Liver (tissue), 9 donors: ENCODE data around the gene SLC39A13. TPM values are rescaled to one million over a fixed set of nuclear protein-coding genes. Genes with fewer than 3 reads are reported as not detected.

Experiments used
- DNase-seq: peaks from one replicate; pipeline ENCODE4 v3.0.0-alpha.2; 2017; ENCODE audit warnings: low spot score
- H3K27ac ChIP-seq, 2 donors: one replicate each; pipeline ENCODE4 v1.7.0; 2013; ENCODE audit warnings: inconsistent platforms in 2 of 2, low read length in 2 of 2, control low read depth in 1 of 2, low read depth in 1 of 2, mild to moderate bottlenecking in 1 of 2
- H3K27me3 ChIP-seq, 4 donors: one replicate each; pipeline versions ENCODE4 v1.6.1 to v1.7.0; 2013; ENCODE audit warnings: low read length in 3 of 4, inconsistent platforms in 1 of 4, mild to moderate bottlenecking in 1 of 4, moderate library complexity in 1 of 4; ENCODE audit not compliant: control insufficient read depth in 4 of 4, insufficient read depth in 4 of 4
- H3K36me3 ChIP-seq, 4 donors: one replicate each; pipeline versions ENCODE4 v1.6.1 to v1.7.0; 2013; ENCODE audit warnings: low read length in 3 of 4, mild to moderate bottlenecking in 3 of 4, low read depth in 1 of 4, moderate library complexity in 1 of 4; ENCODE audit not compliant: control insufficient read depth in 4 of 4, insufficient read depth in 3 of 4
- H3K4me1 ChIP-seq, 4 donors: one replicate each; pipeline versions ENCODE4 v1.6.1 to v1.7.0; 2013; ENCODE audit warnings: low read length in 3 of 4, mild to moderate bottlenecking in 3 of 4, moderate library complexity in 1 of 4; ENCODE audit not compliant: control insufficient read depth in 4 of 4, insufficient read depth in 4 of 4
- H3K4me3 ChIP-seq, 3 donors: one replicate each; pipeline versions ENCODE4 v1.6.1 to v1.7.0; 2013; ENCODE audit warnings: low read length in 3 of 3, control low read depth in 1 of 3, low read depth in 1 of 3, mild to moderate bottlenecking in 1 of 3
- H3K9ac ChIP-seq, 2 donors: one replicate each; pipeline ENCODE4 v1.7.0; 2013; ENCODE audit warnings: low read length in 2 of 2, mild to moderate bottlenecking in 2 of 2, moderate library complexity in 2 of 2, control low read depth in 1 of 2, low read depth in 1 of 2
- H3K9me3 ChIP-seq, 4 donors: one replicate each; pipeline versions ENCODE4 v1.6.1 to v1.7.0; 2013; ENCODE audit warnings: low read length in 3 of 4; ENCODE audit not compliant: control insufficient read depth in 4 of 4
- GABPA ChIP-seq, 2 donors: IDR thresholded peaks in 1 of 2; conservative IDR thresholded peaks in 1 of 2; 2 replicates each; pipeline ENCODE4 v1.6.1; 2016; ENCODE audit warnings: antibody characterized with exemption in 2 of 2, mild to moderate bottlenecking in 1 of 2, moderate library complexity in 1 of 2
- HNF4A ChIP-seq, 2 donors: conservative IDR thresholded peaks; 2 replicates each; pipeline ENCODE4 v1.6.1; 2016; ENCODE audit warnings: antibody characterized with exemption in 2 of 2, mild to moderate bottlenecking in 2 of 2
- HNF4G ChIP-seq: IDR thresholded peaks from 2 replicates; pipeline ENCODE4 v1.6.1; 2016; ENCODE audit warnings: antibody characterized with exemption
- JUND ChIP-seq, 2 donors: IDR thresholded peaks; 2 replicates each; pipeline ENCODE4 v1.6.1; 2016; ENCODE audit warnings: antibody characterized with exemption in 2 of 2
- RAD21 ChIP-seq, 2 donors: IDR thresholded peaks; 2 replicates each; pipeline ENCODE4 v1.6.1; 2016; ENCODE audit warnings: antibody characterized with exemption in 2 of 2, mild to moderate bottlenecking in 2 of 2
- RXRA ChIP-seq, 2 donors: IDR thresholded peaks; 2 replicates each; pipeline ENCODE4 v1.6.1; 2017 to 2018; ENCODE audit warnings: antibody characterized with exemption in 2 of 2, mild to moderate bottlenecking in 1 of 2
- SP1 ChIP-seq: IDR thresholded peaks from 2 replicates; pipeline ENCODE4 v1.6.1; 2018; ENCODE audit warnings: antibody characterized with exemption, mild to moderate bottlenecking
- TAF1 ChIP-seq: conservative IDR thresholded peaks from 2 replicates; pipeline ENCODE4 v1.6.1; 2016; ENCODE audit warnings: antibody characterized with exemption, mild to moderate bottlenecking
- YY1 ChIP-seq: IDR thresholded peaks from 2 replicates; pipeline ENCODE4 v1.6.1; 2016; ENCODE audit warnings: antibody characterized with exemption, mild to moderate bottlenecking
- WGBS: extraction: QIAGEN DNeasy Blood & Tissue Kit; methylation state at CpG from one replicate; pipeline ENCODE4 v1.1.7; 2013; 5-methylcytosine and 5-hydroxymethylcytosine counted together
- polyA plus RNA-seq, 2 donors: library from polyadenylated mRNA; stranded (reverse) in 1 of 2; unstranded in 1 of 2; fragments of 200-250 nt in 1 of 2; fragments of >200 nt in 1 of 2; fragmentation: Nextera tagmentation in 1 of 2; extraction: Ambion mirVana in 1 of 2; gene quantifications; one replicate each; pipeline versions ENCODE4 v1.2.1 to v1.2.3, GENCODE V29; 2013 to 2015
- total RNA-seq, 2 donors: library from RNA; depleted of rRNA; stranded (reverse); fragments of >200 nt; gene quantifications; one replicate each; pipeline ENCODE4 v1.2.3, GENCODE V29; 2014
- TF ChIP-seq, protein P1 (sequence below): IDR thresholded peaks from 2 replicates; pipeline ENCODE4 v1.6.1; 2016; ENCODE audit warnings: antibody characterized with exemption, mild to moderate bottlenecking
- TF ChIP-seq, protein P2 (sequence below): IDR thresholded peaks from 2 replicates; pipeline ENCODE4 v1.6.1; 2016; ENCODE audit warnings: antibody characterized with exemption
- TF ChIP-seq, protein P3 (sequence below): IDR thresholded peaks from 2 replicates; pipeline ENCODE4 v1.6.1; 2016; ENCODE audit warnings: antibody characterized with exemption
- TF ChIP-seq, protein P4 (sequence below): IDR thresholded peaks from 2 replicates; pipeline ENCODE4 v1.6.1; 2016; ENCODE audit warnings: antibody characterized with exemption
- donor health status: healthy.
- donor health status: healthy.
- donor health status: healthy.
- donor health status: healthy.
- donor health status: healthy.

SLC39A13 gene
- total and polyA plus RNA-seq, 4 donors: 8.2 to 17.5 (median 10.7) TPM

DNA sequence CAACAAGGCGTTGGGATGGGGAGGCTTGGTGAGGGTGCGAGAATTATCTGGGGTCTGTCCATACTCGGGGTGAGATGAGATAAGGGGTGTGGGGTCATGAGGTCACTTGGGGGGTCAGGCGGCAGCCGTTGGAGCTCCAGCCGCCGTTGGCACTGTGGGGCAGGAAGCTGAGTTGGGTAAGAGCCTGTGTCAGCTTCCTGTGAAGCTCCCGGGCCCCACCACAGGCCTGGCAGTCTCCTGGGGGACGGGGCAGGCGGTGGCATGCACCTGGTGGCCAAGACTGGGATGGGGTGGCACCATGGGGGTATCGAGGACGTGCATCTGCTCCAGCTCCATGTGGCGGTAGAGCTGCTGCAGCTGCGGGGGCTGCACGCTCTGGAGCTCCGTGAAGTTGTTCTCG lies 48.8 kb upstream of the SLC39A13 start:
- DNase-seq: no peak
- Histone ChIP-seq H3K9me3 (no peaks in the 10 kb centered on the region), H3K36me3 (no peaks in the 10 kb centered on the region), H3K4me3 (no peak overlapping the region), H3K4me1 (peaks cover 0 to 6% (median 0%) of the 10 kb centered on the region in 4 donors), H3K27me3 (no peaks in the 10 kb centered on the region), H3K27ac (no peak overlapping the region), H3K9ac (no peak overlapping the region)
- TF ChIP-seq HNF4A (conservative IDR thresholded peaks at IDR 0.05): no peak
- TF ChIP-seq RXRA (IDR thresholded peaks at IDR 0.05): no peak
- TF ChIP-seq, protein P1, sequence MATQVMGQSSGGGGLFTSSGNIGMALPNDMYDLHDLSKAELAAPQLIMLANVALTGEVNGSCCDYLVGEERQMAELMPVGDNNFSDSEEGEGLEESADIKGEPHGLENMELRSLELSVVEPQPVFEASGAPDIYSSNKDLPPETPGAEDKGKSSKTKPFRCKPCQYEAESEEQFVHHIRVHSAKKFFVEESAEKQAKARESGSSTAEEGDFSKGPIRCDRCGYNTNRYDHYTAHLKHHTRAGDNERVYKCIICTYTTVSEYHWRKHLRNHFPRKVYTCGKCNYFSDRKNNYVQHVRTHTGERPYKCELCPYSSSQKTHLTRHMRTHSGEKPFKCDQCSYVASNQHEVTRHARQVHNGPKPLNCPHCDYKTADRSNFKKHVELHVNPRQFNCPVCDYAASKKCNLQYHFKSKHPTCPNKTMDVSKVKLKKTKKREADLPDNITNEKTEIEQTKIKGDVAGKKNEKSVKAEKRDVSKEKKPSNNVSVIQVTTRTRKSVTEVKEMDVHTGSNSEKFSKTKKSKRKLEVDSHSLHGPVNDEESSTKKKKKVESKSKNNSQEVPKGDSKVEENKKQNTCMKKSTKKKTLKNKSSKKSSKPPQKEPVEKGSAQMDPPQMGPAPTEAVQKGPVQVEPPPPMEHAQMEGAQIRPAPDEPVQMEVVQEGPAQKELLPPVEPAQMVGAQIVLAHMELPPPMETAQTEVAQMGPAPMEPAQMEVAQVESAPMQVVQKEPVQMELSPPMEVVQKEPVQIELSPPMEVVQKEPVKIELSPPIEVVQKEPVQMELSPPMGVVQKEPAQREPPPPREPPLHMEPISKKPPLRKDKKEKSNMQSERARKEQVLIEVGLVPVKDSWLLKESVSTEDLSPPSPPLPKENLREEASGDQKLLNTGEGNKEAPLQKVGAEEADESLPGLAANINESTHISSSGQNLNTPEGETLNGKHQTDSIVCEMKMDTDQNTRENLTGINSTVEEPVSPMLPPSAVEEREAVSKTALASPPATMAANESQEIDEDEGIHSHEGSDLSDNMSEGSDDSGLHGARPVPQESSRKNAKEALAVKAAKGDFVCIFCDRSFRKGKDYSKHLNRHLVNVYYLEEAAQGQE: no peak
- WGBS: 77% methylated on average over 17 of the region's 17 CpGs

DNA sequence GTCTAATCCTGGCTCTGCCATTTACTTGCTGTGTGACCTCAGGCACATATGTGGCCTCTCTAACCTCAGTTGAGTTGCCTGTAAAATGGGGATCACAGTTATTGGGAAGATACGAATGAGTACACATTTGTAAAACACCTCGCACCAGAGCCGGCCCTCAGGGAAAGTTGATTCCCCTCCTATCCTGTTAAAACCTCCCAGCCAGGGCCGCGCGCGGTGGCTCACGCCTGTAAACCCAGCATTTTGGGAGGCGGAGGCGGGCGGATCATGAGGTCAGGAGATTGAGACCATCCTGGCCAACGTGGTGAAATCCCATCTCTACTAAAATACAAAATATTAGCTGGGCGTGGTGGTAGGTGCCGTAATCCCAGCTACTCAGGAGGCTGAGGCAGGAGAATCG lies 48.0 kb upstream of the SLC39A13 start:
- no peak overlapping the region for H3K4me3 ChIP-seq
- no peak overlapping the region for H3K9ac ChIP-seq
- WGBS: 95% methylated on average over 15 of the region's 15 CpGs
- H3K27ac ChIP-seq: no peak overlapping the region
- H3K36me3 ChIP-seq: no peaks in the 10 kb centered on the region
- no peaks in the 10 kb centered on the region for H3K9me3 ChIP-seq
- peaks cover 0 to 3% (median 0%) of the 10 kb centered on the region in 4 donors for H3K4me1 ChIP-seq
- no peak for TF ChIP-seq JUND (IDR thresholded peaks at IDR 0.05)
- no peak for TF ChIP-seq SP1
- TF ChIP-seq GABPA (IDR thresholded peaks at IDR 0.05 in 1 of 2, conservative IDR thresholded peaks at IDR 0.05 in 1 of 2): no peak
- no peak for TF ChIP-seq RAD21 (IDR thresholded peaks at IDR 0.05)
- TF ChIP-seq TAF1: no peak
- TF ChIP-seq, protein P2, sequence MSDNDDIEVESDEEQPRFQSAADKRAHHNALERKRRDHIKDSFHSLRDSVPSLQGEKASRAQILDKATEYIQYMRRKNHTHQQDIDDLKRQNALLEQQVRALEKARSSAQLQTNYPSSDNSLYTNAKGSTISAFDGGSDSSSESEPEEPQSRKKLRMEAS: no peak
- TF ChIP-seq, protein P1: no peak
- no peak for TF ChIP-seq YY1
- TF ChIP-seq, protein P3, sequence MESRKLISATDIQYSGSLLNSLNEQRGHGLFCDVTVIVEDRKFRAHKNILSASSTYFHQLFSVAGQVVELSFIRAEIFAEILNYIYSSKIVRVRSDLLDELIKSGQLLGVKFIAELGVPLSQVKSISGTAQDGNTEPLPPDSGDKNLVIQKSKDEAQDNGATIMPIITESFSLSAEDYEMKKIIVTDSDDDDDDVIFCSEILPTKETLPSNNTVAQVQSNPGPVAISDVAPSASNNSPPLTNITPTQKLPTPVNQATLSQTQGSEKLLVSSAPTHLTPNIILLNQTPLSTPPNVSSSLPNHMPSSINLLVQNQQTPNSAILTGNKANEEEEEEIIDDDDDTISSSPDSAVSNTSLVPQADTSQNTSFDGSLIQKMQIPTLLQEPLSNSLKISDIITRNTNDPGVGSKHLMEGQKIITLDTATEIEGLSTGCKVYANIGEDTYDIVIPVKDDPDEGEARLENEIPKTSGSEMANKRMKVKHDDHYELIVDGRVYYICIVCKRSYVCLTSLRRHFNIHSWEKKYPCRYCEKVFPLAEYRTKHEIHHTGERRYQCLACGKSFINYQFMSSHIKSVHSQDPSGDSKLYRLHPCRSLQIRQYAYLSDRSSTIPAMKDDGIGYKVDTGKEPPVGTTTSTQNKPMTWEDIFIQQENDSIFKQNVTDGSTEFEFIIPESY: no peak
- TF ChIP-seq, protein P4, sequence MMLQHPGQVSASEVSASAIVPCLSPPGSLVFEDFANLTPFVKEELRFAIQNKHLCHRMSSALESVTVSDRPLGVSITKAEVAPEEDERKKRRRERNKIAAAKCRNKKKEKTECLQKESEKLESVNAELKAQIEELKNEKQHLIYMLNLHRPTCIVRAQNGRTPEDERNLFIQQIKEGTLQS: no peak
- no peak for TF ChIP-seq HNF4G
- no peaks in the 10 kb centered on the region for H3K27me3 ChIP-seq
- no peak for DNase-seq
